Left lung (tissue), 10 donors: ENCODE results near the gene SCPEP1. TPM values are rescaled to one million over a fixed set of nuclear protein-coding genes. Genes with fewer than 3 reads are reported as not detected.
A peak's percentile ranks its signal among the peaks of the same experiment; 100 is the strongest.

Source experiments
- ATAC-seq: fragments of 200-7000 bp; cut with Tn5 transposase; one replicate; pipeline ENCODE4 v1.9.1; 2020; ENCODE audit warnings: moderate library complexity
- DNase-seq, 4 donors: peaks; one replicate each; pipeline ENCODE4 v3.0.0-alpha.2; 2013 to 2020
- H3K27ac ChIP-seq, 2 donors: fragments of 200-600 bp; sonication (generic) in 1 of 2; one replicate each; pipeline versions ENCODE4 v1.5.0 to v1.8.0; 2020 to 2021
- H3K27me3 ChIP-seq, 2 donors: fragments of 200-600 bp; sonication (generic) in 1 of 2; one replicate each; pipeline versions ENCODE4 v1.5.0 to v1.8.0; 2020 to 2021
- H3K36me3 ChIP-seq, 2 donors: fragments of 200-600 bp; sonication (generic) in 1 of 2; one replicate each; pipeline versions ENCODE4 v1.5.0 to v1.8.0; 2020 to 2021
- H3K4me1 ChIP-seq, 2 donors: fragments of 200-600 bp; one replicate each; pipeline ENCODE4 v1.8.0; 2021
- H3K4me3 ChIP-seq, 2 donors: fragments of 200-600 bp; sonication (generic) in 1 of 2; one replicate each; pipeline versions ENCODE4 v1.5.0 to v1.8.0; 2020 to 2021; ENCODE audit warnings: mild to moderate bottlenecking in 1 of 2
- H3K9me3 ChIP-seq, 2 donors: fragments of 200-600 bp; sonication (generic) in 1 of 2; one replicate each; pipeline versions ENCODE4 v1.5.0 to v1.8.0; 2020 to 2021
- intact Hi-C, 2 donors: fragments of 100-400 bp; cut with DNase I; formaldehyde crosslinking; loops; one replicate each; pipeline versions ENCODE4 v1.11.2 to v1.14.2; 2022
- polyA plus RNA-seq, 6 donors: library from polyadenylated mRNA; unstranded; fragments of 120-200 nt; gene quantifications; one replicate each; pipeline ENCODE4 v1.2.1, GENCODE V29; 2013; ENCODE audit not compliant: insufficient read length in 6 of 6
- total RNA-seq, 2 donors: library from RNA; stranded (reverse); fragmentation: NEBNext Ultra II Directional; extraction: Animal tissue kit (Norgen Biotek cat#: 25700); gene quantifications; one replicate each; pipeline ENCODE4 v1.2.1, GENCODE V29; 2021
- TF ChIP-seq, protein P1 (sequence below), 2 donors: fragments of 200-600 bp; sonication (generic) in 1 of 2; IDR thresholded peaks; one replicate each; pipeline versions ENCODE4 v1.5.0 to v1.8.0; 2021; ENCODE audit warnings: antibody characterized with exemption in 2 of 2
- donor health status: DM: no; HTN: yes; CAD: no.
- donor health status: DM: no; HTN: no; CAD: no.

The SCPEP1 gene
- total and polyA plus RNA-seq, 8 donors, result 52.1 to 120 (median 61.4) TPM

GRCh38 chr17:56933151-56933745 lies 44.7 kb upstream of the SCPEP1 start:
- H3K4me3 ChIP-seq, result no peak overlapping the region
- H3K9me3 ChIP-seq, result peaks cover 0 to 23% of the 10 kb centered on the region in 2 donors
- no peaks in the 10 kb centered on the region for H3K27me3 ChIP-seq
- H3K36me3 ChIP-seq, result peaks cover 0 to 43% of the 10 kb centered on the region in 2 donors
- TF ChIP-seq, protein P1, sequence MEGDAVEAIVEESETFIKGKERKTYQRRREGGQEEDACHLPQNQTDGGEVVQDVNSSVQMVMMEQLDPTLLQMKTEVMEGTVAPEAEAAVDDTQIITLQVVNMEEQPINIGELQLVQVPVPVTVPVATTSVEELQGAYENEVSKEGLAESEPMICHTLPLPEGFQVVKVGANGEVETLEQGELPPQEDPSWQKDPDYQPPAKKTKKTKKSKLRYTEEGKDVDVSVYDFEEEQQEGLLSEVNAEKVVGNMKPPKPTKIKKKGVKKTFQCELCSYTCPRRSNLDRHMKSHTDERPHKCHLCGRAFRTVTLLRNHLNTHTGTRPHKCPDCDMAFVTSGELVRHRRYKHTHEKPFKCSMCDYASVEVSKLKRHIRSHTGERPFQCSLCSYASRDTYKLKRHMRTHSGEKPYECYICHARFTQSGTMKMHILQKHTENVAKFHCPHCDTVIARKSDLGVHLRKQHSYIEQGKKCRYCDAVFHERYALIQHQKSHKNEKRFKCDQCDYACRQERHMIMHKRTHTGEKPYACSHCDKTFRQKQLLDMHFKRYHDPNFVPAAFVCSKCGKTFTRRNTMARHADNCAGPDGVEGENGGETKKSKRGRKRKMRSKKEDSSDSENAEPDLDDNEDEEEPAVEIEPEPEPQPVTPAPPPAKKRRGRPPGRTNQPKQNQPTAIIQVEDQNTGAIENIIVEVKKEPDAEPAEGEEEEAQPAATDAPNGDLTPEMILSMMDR (IDR thresholded peaks at IDR 0.05), result no peak
- DNase-seq, result no peak
- no peak for ATAC-seq
- peaks cover 0 to 9% of the 10 kb centered on the region in 2 donors for H3K4me1 ChIP-seq
- intact Hi-C loops, result loop anchor here in 1 of 2 donors (10.0 kb wide), 1 partner anchor 108 kb away; no protein-coding TSS in a partner anchor
- no peak overlapping the region for H3K27ac ChIP-seq

- Histone ChIP-seq H3K9me3 (peaks cover 0 to 20% of the 10 kb centered on the region in 2 donors), H3K4me1 (peaks cover 0 to 10% of the 10 kb centered on the region in 2 donors), H3K36me3 (peaks cover 0 to 48% of the 10 kb centered on the region in 2 donors), H3K27ac (no peak overlapping the region), H3K27me3 (no peaks in the 10 kb centered on the region), H3K4me3 (no peak overlapping the region)
- DNase-seq (no peak), ATAC-seq (no peak)
- intact Hi-C loops, result loop anchor here in 1 of 2 donors (10.0 kb wide), 1 partner anchor 109 kb away; no protein-coding TSS in a partner anchor
- TF ChIP-seq, protein P1 (IDR thresholded peaks at IDR 0.05), result no peak
Observed at GRCh38 chr17:56933868-56934267, 44.1 kb upstream of the SCPEP1 start.

DNA sequence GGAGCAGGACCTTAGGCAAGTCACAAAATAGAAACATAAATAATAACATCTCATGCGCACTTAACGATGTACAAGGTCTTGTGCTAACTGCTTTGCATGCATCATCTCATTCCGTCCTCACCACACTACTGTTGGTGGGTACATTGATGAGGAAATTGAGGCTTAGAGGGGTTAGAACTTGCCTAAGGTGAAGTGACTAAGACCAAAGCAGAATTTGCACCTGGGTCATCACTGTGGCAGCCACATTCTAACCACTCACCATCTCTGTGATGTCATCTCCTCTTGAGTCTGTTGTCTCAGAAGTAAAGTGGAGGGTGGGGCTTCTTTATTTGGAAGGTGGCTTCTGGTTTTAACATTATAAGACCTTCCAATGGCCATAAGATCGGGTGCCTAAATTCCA lies 43.7 kb upstream of the SCPEP1 start:
- H3K36me3 ChIP-seq, result peaks cover 0 to 48% of the 10 kb centered on the region in 2 donors
- TF ChIP-seq, protein P1 (IDR thresholded peaks at IDR 0.05), result no peak
- peaks cover 0 to 11% of the 10 kb centered on the region in 2 donors for H3K4me1 ChIP-seq
- ATAC-seq (peak; percentile 30), DNase-seq (no peak)
- no peaks in the 10 kb centered on the region for H3K27me3 ChIP-seq
- no peak overlapping the region for H3K27ac ChIP-seq
- intact Hi-C loops, result loop anchor here in 1 of 2 donors (10.0 kb wide), 1 partner anchor 109 kb away; no protein-coding TSS in a partner anchor
- H3K9me3 ChIP-seq, result peaks cover 0 to 16% of the 10 kb centered on the region in 2 donors
- no peak overlapping the region for H3K4me3 ChIP-seq

GRCh38 chr17:56935461-56935860 lies 42.5 kb upstream of the SCPEP1 start:
- TF ChIP-seq, protein P1 (IDR thresholded peaks at IDR 0.05), result no peak
- Histone ChIP-seq H3K4me3 (no peak overlapping the region), H3K4me1 (peaks cover 0 to 16% of the 10 kb centered on the region in 2 donors), H3K27me3 (no peaks in the 10 kb centered on the region), H3K36me3 (peaks cover 0 to 52% of the 10 kb centered on the region in 2 donors), H3K27ac (no peak overlapping the region), H3K9me3 (peaks cover 0 to 6% of the 10 kb centered on the region in 2 donors)
- ATAC-seq (peak; percentile 33), DNase-seq (no peak)
- intact Hi-C loops, result loop anchor here in 1 of 2 donors (10.0 kb wide), 1 partner anchor 111 kb away; no protein-coding TSS in a partner anchor

DNA sequence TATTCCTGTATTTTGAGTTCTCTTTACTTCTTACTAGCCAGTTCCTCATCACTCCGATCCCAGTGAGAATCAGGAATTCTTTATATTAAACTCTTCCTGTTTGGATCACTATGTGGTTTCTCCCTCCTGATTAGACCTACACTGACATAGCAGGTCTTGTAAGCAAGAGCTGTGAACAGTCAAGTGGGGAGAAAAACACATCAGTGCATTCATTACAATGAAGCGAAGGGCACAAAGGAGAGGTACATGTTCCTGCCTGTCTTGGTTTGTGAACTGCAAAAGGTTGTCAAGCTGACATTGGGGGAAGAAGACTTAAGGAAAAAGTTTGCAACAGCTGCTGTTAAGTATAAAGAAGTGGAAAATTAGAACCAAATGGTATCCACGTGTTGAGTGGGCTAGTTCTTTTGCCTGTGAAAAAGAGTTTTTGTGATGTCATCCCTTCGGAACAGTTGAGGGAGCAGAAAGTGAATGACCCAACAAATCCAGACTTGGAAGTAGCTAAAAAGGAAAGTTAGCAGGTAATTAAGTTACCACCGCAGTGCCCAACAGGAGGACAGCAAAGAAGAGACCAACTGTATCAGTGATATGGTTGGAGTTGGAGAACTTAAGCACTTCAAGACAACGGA lies 41.1 kb upstream of the SCPEP1 start:
- H3K9me3 ChIP-seq, result no peaks in the 10 kb centered on the region

More for the DNA sequence above, 41.1 kb upstream of the SCPEP1 start:
- H3K36me3 ChIP-seq, result peaks cover 0 to 66% of the 10 kb centered on the region in 2 donors
- intact Hi-C loops, result loop anchor here in 1 of 2 donors (10.0 kb wide), 1 partner anchor 112 kb away; no protein-coding TSS in a partner anchor
- ATAC-seq (no peak), DNase-seq (no peak)
- no peak overlapping the region for H3K4me3 ChIP-seq
- H3K4me1 ChIP-seq, result peaks cover 0 to 16% of the 10 kb centered on the region in 2 donors
- TF ChIP-seq, protein P1 (IDR thresholded peaks at IDR 0.05), result no peak
- H3K27me3 ChIP-seq, result no peaks in the 10 kb centered on the region
- no peak overlapping the region for H3K27ac ChIP-seq
